MCF 10A (cell line): Measurements from ENCODE around the gene KRTAP5-2. TPM values are rescaled to one million over a fixed set of nuclear protein-coding genes. Genes with fewer than 3 reads are reported as not detected.

Experiments
- BruUV-seq: library from RNA; stranded (reverse); fragments of 400-500 nt; replicated peaks from 2 replicates; lab custom pipeline; 2021; lab: Mats Ljungman, UMichigan
- CTCF ChIA-PET: fragments of 300-600 bp; sonication (Branson Sonifier 250); formaldehyde crosslinking; extraction: SDS; loops from one replicate; lab custom pipeline; 2021; ENCODE audit warnings: antibody characterized with exemption, inconsistent platforms; lab: Yijun Ruan, JAX
- POLR2A ChIA-PET: fragments of 300-600, 350-650 bp; sonication (Branson Sonifier 250); formaldehyde crosslinking; extraction: SDS; loops from one replicate; lab custom pipeline; 2020; ENCODE audit warnings: antibody characterized with exemption, inconsistent platforms; lab: Yijun Ruan, JAX
- DNase-seq: peaks from one replicate; pipeline ENCODE4 v3.0.0-alpha.2; 2018; ENCODE audit not compliant: unreplicated experiment
- H3K27ac Mint-ChIP-seq: one replicate; pipeline ENCODE4 v1.8.0; 2022; ENCODE audit warnings: mild to moderate bottlenecking, low read depth, mixed read lengths; ENCODE audit not compliant: unreplicated experiment
- H3K27me3 Mint-ChIP-seq: one replicate; pipeline ENCODE4 v1.8.0; 2022; ENCODE audit warnings: mixed read lengths; ENCODE audit not compliant: insufficient read depth, unreplicated experiment
- H3K36me3 Mint-ChIP-seq: one replicate; pipeline ENCODE4 v1.8.0; 2022; ENCODE audit warnings: mild to moderate bottlenecking, moderate library complexity, mixed read lengths; ENCODE audit not compliant: insufficient read depth, unreplicated experiment
- H3K4me1 Mint-ChIP-seq: one replicate; pipeline ENCODE4 v1.8.0; 2022; ENCODE audit warnings: mixed read lengths; ENCODE audit not compliant: insufficient read depth, unreplicated experiment
- H3K4me3 Mint-ChIP-seq: one replicate; pipeline ENCODE4 v1.8.0; 2022; ENCODE audit warnings: mild to moderate bottlenecking, moderate library complexity, mixed read lengths; ENCODE audit not compliant: unreplicated experiment
- H3K9me3 Mint-ChIP-seq: one replicate; pipeline ENCODE4 v1.8.0; 2022; ENCODE audit warnings: mixed read lengths; ENCODE audit not compliant: unreplicated experiment
- intact Hi-C: fragments of 100-400 bp; cut with micrococcal nuclease; formaldehyde crosslinking; loops from 2 replicates; pipeline ENCODE4 v1.14.1; 2022
- total RNA-seq: library from RNA; stranded (reverse); gene quantifications from 2 replicates; pipeline ENCODE4 v1.2.3, GENCODE V29; 2022
- TF ChIP-seq, protein P1 (sequence below): fragments of 200-600 bp; IDR thresholded peaks from one replicate; pipeline ENCODE4 v1.8.0; 2022; ENCODE audit warnings: antibody characterized with exemption, mild to moderate bottlenecking; ENCODE audit not compliant: unreplicated experiment

KRTAP5-2 gene
- total RNA-seq, 1 experiment from 2014 or later, result not detected

DNA sequence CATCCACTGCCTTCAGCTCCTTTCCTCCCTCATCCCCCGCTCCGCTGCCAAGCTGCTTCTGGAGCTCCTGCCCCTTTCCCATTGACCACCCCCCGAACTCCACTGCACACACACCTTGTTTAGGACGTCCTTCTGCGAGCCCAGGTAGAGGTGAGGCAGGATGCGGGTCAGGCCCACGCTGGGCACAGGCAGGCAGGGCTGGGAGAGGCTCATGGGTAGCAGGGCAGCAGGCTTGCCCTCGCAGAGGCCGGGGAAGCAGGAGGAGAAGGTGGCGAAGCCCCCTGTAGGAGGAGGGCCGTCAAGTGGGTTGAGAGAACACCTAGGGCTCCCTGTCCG lies 39.4 kb downstream of the KRTAP5-2 start:
- TF ChIP-seq, protein P1, sequence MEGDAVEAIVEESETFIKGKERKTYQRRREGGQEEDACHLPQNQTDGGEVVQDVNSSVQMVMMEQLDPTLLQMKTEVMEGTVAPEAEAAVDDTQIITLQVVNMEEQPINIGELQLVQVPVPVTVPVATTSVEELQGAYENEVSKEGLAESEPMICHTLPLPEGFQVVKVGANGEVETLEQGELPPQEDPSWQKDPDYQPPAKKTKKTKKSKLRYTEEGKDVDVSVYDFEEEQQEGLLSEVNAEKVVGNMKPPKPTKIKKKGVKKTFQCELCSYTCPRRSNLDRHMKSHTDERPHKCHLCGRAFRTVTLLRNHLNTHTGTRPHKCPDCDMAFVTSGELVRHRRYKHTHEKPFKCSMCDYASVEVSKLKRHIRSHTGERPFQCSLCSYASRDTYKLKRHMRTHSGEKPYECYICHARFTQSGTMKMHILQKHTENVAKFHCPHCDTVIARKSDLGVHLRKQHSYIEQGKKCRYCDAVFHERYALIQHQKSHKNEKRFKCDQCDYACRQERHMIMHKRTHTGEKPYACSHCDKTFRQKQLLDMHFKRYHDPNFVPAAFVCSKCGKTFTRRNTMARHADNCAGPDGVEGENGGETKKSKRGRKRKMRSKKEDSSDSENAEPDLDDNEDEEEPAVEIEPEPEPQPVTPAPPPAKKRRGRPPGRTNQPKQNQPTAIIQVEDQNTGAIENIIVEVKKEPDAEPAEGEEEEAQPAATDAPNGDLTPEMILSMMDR, result no peak
- no peaks in the 10 kb centered on the region for H3K36me3 Mint-ChIP-seq
- peak overlapping the region; percentile 49 for H3K27ac Mint-ChIP-seq
- no peak for DNase-seq
- ChIA-PET POLR2A (interaction anchor here (1.0 to 2.2 kb wide), 6 partner anchors 9 to 26 kb away, joined by 3 to 16 read pairs (median 6); no protein-coding TSS in a partner anchor), CTCF (interaction anchor here (0.9 to 3.9 kb wide), 4 partner anchors 12 to 591 kb away, joined by 3 to 32 read pairs (median 10); no protein-coding TSS in a partner anchor)
- no peaks in the 10 kb centered on the region for H3K27me3 Mint-ChIP-seq
- H3K4me3 Mint-ChIP-seq, result peak overlapping the region; percentile 52
- intact Hi-C loops, result loop anchor here (1.0 to 10.0 kb wide), 2 partner anchors 16 to 276 kb away; partner anchors contain the start of genes SYT8 and TNNI2
- H3K9me3 Mint-ChIP-seq, result no peaks in the 10 kb centered on the region
- peaks cover 32% of the 10 kb centered on the region for H3K4me1 Mint-ChIP-seq
- TSS peak; percentile 33 for BruUV-seq

DNA sequence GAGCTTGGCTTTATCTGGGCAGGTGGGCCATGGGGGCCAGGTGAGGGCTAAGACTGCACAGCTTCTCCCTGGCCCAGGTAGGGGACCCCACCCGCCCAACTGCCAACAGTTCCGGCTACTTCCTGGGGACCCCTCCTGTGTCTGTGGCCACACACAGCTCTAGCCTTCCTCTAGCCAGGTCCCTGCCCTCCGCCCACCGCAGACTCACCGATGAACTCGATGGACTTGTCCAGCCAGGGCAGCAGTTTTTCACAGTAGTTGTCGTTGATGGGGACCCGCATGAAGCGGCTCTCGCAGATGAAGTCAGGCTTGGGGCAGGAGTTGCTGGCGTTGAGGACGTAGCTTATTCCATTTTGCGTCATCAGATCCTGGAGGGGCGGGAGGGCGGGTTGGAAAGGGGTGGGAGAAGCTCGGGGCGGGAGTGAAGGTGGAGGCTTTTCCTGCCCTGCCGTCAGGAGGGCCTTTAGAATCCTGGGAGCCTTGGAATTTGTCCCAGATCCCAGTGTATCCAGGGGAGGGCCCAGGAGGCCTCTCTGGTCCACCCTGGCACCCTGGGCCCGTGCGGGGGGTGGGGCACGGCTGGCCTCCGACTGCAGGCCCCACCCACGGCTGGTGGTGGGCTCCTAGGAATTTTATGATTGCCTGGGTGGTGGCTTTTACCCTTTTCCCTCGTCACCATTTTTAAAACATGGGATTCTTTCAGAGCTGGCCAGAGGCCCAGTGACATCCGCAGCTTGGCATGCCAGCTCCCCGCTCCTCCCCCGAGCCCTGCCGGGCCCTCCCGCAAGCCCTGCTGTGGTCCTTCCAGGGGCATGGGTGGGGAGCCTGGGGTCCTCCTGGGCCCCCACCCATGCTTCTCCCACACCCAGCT lies 40.0 kb downstream of the KRTAP5-2 start:
- peak overlapping the region; percentile 49 for H3K27ac Mint-ChIP-seq
- BruUV-seq, result no TSS peak
- intact Hi-C loops, result loop anchor here (10.0 kb wide), 1 partner anchor 277 kb away; the partner anchor contains the start of genes SYT8 and TNNI2
- DNase-seq, result peak; percentile 65
- CTCF ChIA-PET, result interaction anchor here (0.6 to 3.9 kb wide), 5 partner anchors 12 to 1336 kb away, joined by 3 to 32 read pairs (median 4); no protein-coding TSS in a partner anchor
- peak overlapping the region; percentile 52 for H3K4me3 Mint-ChIP-seq
- TF ChIP-seq, protein P1, result no peak
- H3K36me3 Mint-ChIP-seq, result no peaks in the 10 kb centered on the region
- H3K4me1 Mint-ChIP-seq, result peaks cover 34% of the 10 kb centered on the region
- H3K27me3 Mint-ChIP-seq, result no peaks in the 10 kb centered on the region
- H3K9me3 Mint-ChIP-seq, result no peaks in the 10 kb centered on the region
- POLR2A ChIA-PET, result interaction anchor here (0.6 to 2.2 kb wide), 6 partner anchors 10 to 481 kb away, joined by 3 to 16 read pairs (median 5); no protein-coding TSS in a partner anchor

DNA sequence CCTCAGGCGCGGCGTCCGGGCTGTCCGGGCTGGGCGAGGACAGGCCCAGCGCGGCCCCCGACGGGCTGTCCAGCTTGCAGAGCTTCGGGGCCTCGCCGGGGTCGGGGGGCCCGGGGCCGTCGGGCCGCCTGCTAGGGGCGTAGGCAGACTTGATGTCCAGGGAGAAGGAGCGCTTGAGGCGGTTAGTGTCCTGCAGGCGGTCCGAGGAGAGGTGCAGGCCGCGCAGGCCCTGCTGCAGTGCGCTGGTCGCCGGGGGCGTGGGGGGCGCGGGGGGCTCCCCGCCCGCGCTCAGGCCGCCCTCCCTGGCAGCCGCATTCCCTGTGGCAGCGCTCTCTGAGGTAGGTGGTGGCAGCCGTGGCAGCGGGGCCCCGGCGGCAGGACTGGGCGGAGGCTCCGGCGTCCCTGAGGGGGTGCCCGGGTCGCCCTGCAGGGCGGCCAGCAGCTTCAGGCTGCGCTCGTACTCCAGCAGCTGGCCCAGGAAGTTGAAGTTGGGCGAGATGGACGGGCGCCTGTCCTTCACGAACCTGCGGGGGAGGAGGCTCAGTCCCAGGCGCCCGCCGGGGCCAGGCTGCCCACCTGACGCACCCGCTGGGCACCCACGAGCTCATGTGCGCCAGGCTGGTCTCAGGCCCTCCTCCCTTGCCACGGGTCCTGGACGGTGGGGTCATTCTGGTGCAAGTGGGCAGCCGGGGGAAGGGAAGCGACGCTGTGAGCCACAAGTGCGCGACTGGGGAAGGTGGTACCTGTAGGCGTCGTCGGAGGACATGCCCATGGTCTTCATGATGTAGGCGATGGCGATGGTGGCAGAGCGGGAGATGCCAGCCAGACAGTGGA lies 40.8 kb downstream of the KRTAP5-2 start:
- ChIA-PET POLR2A (interaction anchor here (1.6 kb wide), 1 partner anchor 11 kb away, joined by 8 read pairs; no protein-coding TSS in a partner anchor), CTCF (interaction anchor here (0.6 to 3.9 kb wide), 4 partner anchors 11 to 1337 kb away, joined by 3 to 32 read pairs (median 9); no protein-coding TSS in a partner anchor)
- H3K36me3 Mint-ChIP-seq, result no peaks in the 10 kb centered on the region
- H3K4me3 Mint-ChIP-seq, result no peak overlapping the region
- H3K4me1 Mint-ChIP-seq, result peaks cover 34% of the 10 kb centered on the region
- H3K27me3 Mint-ChIP-seq, result no peaks in the 10 kb centered on the region
- TF ChIP-seq, protein P1, result no peak
- intact Hi-C loops, result loop anchor here (10.0 kb wide), 1 partner anchor 278 kb away; the partner anchor contains the start of genes SYT8 and TNNI2
- no TSS peak for BruUV-seq
- H3K27ac Mint-ChIP-seq, result no peak overlapping the region
- H3K9me3 Mint-ChIP-seq, result no peaks in the 10 kb centered on the region
- DNase-seq, result no peak
